Testis (tissue), 2 donors: ENCODE data around the gene WDR45B.

ENCODE experiments used
- POLR2A ChIP-seq: fragments of 450-650 bp; IDR thresholded peaks from one replicate; pipeline ENCODE4 v1.6.1; 2017; ENCODE audit warnings: antibody characterized with exemption, mild to moderate bottlenecking, moderate library complexity
- TF ChIP-seq, protein P1 (sequence below), 3 experiments: fragments of 450-650 bp in 2 of 3; fragments of 200-600 bp in 1 of 3; sonication (generic) in 1 of 3; IDR thresholded peaks; one replicate each; pipeline ENCODE4 v1.5.1; 2016 to 2019; ENCODE audit warnings: antibody characterized with exemption in 3 of 3, mild to moderate bottlenecking in 2 of 3, moderate library complexity in 1 of 3

DNA sequence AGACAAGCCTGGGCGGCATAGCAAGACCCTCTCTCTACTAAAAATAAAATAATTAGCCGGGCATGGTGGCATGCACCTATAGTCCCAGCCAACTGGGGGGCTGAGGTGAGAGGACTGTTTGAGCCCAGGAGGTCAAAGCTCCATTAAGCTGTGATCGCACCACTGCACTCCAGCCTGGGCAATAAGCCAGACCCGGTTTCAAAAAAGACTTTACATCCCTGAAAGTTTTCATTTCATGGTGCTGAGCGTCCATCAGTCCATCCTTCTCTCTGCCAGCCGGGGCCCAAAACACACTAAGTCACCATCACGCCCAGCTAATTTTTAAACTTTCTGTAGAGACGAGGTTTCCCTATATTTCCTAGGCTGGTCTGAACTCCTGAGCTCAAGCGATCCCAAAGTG, 39.6 kb upstream of the WDR45B start:
- no peak for TF ChIP-seq POLR2A
- TF ChIP-seq, protein P1, sequence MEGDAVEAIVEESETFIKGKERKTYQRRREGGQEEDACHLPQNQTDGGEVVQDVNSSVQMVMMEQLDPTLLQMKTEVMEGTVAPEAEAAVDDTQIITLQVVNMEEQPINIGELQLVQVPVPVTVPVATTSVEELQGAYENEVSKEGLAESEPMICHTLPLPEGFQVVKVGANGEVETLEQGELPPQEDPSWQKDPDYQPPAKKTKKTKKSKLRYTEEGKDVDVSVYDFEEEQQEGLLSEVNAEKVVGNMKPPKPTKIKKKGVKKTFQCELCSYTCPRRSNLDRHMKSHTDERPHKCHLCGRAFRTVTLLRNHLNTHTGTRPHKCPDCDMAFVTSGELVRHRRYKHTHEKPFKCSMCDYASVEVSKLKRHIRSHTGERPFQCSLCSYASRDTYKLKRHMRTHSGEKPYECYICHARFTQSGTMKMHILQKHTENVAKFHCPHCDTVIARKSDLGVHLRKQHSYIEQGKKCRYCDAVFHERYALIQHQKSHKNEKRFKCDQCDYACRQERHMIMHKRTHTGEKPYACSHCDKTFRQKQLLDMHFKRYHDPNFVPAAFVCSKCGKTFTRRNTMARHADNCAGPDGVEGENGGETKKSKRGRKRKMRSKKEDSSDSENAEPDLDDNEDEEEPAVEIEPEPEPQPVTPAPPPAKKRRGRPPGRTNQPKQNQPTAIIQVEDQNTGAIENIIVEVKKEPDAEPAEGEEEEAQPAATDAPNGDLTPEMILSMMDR (IDR thresholded peaks at IDR 0.05): no peak
